ENCODE results near the gene TMEM131. TPM values are rescaled to one million over a fixed set of nuclear protein-coding genes. Genes with fewer than 3 reads are reported as not detected.

Gene TMEM131
- total and polyA plus RNA-seq, 7 donors, result 7.7 to 33.3 (median 20.1) TPM

DNA sequence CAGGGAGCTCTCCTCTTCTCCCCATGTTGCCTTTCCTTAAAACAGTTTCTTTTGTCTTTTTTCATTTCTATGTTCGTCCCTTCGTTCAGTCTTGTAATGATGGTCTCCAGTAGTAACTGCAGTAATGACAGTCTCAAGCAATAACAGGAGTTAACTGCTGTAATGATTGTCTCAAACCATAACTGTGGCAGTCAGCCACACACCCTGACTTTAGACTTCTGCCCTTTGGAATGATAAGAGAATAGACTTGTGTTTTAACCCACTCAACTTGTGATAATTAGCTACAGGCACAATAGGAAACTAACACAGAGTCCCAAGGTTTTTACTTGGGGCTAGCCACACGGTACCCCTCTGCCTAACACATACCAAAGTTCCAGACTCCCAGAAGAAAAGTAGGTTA is 12.1 kb downstream of the TMEM131 start:
- intact Hi-C loops (cut with DNase I), result loop anchor here in 1 of 2 donors (5.0 kb wide), 1 partner anchor 46 kb away; no protein-coding TSS in a partner anchor
- no peaks in the 10 kb centered on the region for H3K36me3 ChIP-seq (ENCODE audit: insufficient read depth in 1 of 2, low read depth in 1 of 2)
- no peaks in the 10 kb centered on the region for H3K27me3 ChIP-seq (ENCODE audit: insufficient read depth in 3 of 3, low read length in 2 of 3)
- H3K9me3 ChIP-seq, result peaks cover 11% of the 10 kb centered on the region
- TF ChIP-seq, protein P1, sequence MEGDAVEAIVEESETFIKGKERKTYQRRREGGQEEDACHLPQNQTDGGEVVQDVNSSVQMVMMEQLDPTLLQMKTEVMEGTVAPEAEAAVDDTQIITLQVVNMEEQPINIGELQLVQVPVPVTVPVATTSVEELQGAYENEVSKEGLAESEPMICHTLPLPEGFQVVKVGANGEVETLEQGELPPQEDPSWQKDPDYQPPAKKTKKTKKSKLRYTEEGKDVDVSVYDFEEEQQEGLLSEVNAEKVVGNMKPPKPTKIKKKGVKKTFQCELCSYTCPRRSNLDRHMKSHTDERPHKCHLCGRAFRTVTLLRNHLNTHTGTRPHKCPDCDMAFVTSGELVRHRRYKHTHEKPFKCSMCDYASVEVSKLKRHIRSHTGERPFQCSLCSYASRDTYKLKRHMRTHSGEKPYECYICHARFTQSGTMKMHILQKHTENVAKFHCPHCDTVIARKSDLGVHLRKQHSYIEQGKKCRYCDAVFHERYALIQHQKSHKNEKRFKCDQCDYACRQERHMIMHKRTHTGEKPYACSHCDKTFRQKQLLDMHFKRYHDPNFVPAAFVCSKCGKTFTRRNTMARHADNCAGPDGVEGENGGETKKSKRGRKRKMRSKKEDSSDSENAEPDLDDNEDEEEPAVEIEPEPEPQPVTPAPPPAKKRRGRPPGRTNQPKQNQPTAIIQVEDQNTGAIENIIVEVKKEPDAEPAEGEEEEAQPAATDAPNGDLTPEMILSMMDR (IDR thresholded peaks at IDR 0.05), result no peak
- H3K27ac ChIP-seq, result peak overlapping the region; percentile 46
- no peak overlapping the region for H3K4me3 ChIP-seq
- peaks cover 46% of the 10 kb centered on the region for H3K4me1 ChIP-seq
- ATAC-seq (peak in 1 of 4 donors; percentile 25), DNase-seq (no peak)
- 73 to 86% (median 78%) methylated on average over 3 of the region's 3 CpGs for WGBS, 3 donors

DNA sequence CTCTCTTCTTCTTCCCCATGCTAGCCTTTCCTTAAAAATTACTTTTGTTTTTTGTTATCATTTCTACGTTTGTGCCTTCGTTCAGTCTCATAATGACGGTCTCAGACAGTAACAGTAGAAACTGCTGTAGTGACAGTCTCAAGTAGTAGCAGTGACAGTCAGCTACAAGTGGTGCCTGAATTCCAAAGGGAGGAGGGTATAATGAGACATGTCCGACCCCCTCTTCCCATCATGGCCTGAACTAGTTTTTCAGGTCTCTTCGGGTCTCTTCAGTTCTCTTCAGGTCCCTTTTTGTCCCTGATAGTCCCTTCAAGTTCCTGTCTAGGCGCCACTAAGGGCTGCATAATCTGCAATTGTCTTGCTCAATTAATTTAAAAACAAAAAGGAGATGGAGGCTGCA is 12.6 kb downstream of the TMEM131 start:
- no peaks in the 10 kb centered on the region for H3K27me3 ChIP-seq (ENCODE audit: insufficient read depth in 3 of 3, low read length in 2 of 3)
- H3K4me3 ChIP-seq, result no peak overlapping the region
- intact Hi-C loops (cut with DNase I), result loop anchor here in 1 of 2 donors (5.0 kb wide), 1 partner anchor 46 kb away; no protein-coding TSS in a partner anchor
- no peaks in the 10 kb centered on the region for H3K36me3 ChIP-seq (ENCODE audit: insufficient read depth in 1 of 2, low read depth in 1 of 2)
- peak overlapping the region; percentile 31 for H3K27ac ChIP-seq
- peak in 1 of 4 donors; percentile 28 for ATAC-seq
- peaks cover 46% of the 10 kb centered on the region for H3K4me1 ChIP-seq
- peaks cover 12% of the 10 kb centered on the region for H3K9me3 ChIP-seq
- DNase-seq, result no peak
- TF ChIP-seq, protein P1 (IDR thresholded peaks at IDR 0.05), result no peak
- 78 to 82% (median 80%) methylated on average over 6 of the region's 6 CpGs for WGBS, 3 donors

DNA sequence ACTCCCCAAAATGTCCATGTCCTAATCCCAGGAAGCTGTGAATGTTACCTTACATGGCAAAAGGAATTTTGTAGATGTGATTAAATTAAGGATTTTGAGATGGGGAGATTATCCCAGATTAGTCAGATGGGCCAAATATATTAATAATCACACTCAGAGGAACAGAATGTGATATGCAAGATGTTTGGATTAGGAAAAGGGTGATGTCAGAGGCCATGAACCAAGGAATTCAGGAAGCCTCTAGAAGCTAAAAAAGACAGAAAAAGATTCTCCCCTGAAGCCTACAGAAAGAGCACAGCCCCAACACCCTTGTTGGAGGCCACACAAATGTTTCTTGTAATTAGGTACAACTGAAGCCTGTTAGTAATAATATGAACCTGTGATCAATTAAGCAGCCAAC is 13.1 kb downstream of the TMEM131 start:
- DNase-seq (no peak), ATAC-seq (peak in 1 of 4 donors; percentile 39)
- H3K9me3 ChIP-seq, result peaks cover 7% of the 10 kb centered on the region
- H3K27me3 ChIP-seq (ENCODE audit: insufficient read depth in 3 of 3, low read length in 2 of 3), result no peaks in the 10 kb centered on the region
- no peak overlapping the region for H3K4me3 ChIP-seq
- intact Hi-C loops (cut with DNase I), result loop anchor here in 1 of 2 donors (5.0 kb wide), 1 partner anchor 45 kb away; no protein-coding TSS in a partner anchor
- H3K27ac ChIP-seq, result peak overlapping the region; percentile 31
- H3K36me3 ChIP-seq (ENCODE audit: insufficient read depth in 1 of 2, low read depth in 1 of 2), result no peaks in the 10 kb centered on the region
- TF ChIP-seq, protein P1 (IDR thresholded peaks at IDR 0.05), result no peak
- H3K4me1 ChIP-seq, result peaks cover 46% of the 10 kb centered on the region

DNA sequence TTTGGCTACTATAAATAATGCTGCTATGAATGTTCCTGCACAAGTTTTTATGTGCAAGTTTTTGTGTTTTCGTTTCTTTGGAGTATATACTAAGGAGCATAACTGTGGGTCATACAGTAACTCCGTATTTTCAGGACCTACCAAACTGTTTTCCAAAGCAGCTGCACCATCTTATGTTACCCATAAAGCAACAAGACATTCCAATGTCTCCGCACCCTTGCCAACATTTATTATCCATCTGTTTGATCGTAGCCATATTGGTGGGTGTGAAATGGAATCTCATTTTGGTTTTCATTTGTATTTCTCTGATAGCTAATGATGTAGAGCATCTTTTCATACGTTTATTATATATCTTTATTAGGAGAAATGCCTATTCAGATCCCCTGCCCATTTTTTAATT is 13.8 kb downstream of the TMEM131 start:
- Histone ChIP-seq H3K36me3 (ENCODE audit: insufficient read depth in 1 of 2, low read depth in 1 of 2) (no peaks in the 10 kb centered on the region), H3K27me3 (ENCODE audit: insufficient read depth in 3 of 3, low read length in 2 of 3) (no peaks in the 10 kb centered on the region), H3K4me1 (peaks cover 46% of the 10 kb centered on the region), H3K27ac (no peak overlapping the region), H3K4me3 (no peak overlapping the region), H3K9me3 (peaks cover 6% of the 10 kb centered on the region)
- TF ChIP-seq, protein P1 (IDR thresholded peaks at IDR 0.05), result no peak
- DNase-seq, result no peak
- ATAC-seq, result no peak
- WGBS, 3 donors, result 60 to 78% (median 64%) methylated on average over 5 of the region's 5 CpGs
- intact Hi-C loops (cut with DNase I), result loop anchor here in 1 of 2 donors (5.0 kb wide), 1 partner anchor 45 kb away; no protein-coding TSS in a partner anchor

- Histone ChIP-seq H3K4me1 (peaks cover 31% of the 10 kb centered on the region), H3K27me3 (ENCODE audit: insufficient read depth in 3 of 3, low read length in 2 of 3) (no peaks in the 10 kb centered on the region), H3K4me3 (no peak overlapping the region), H3K9me3 (peaks cover 12% of the 10 kb centered on the region), H3K27ac (no peak overlapping the region), H3K36me3 (ENCODE audit: insufficient read depth in 1 of 2, low read depth in 1 of 2) (no peaks in the 10 kb centered on the region)
- TF ChIP-seq, protein P1 (IDR thresholded peaks at IDR 0.05), result no peak
- WGBS, 3 donors, result 90 to 92% (median 92%) methylated on average over 2 of the region's 2 CpGs
- no peak for DNase-seq
- intact Hi-C loops (cut with DNase I), result loop anchor here in 1 of 2 donors (5.0 kb wide), 1 partner anchor 43 kb away; no protein-coding TSS in a partner anchor
- no peak for ATAC-seq
Measured at GRCh38 chr2:97979904-97980303, 15.8 kb downstream of the TMEM131 start.

Data from psoas muscle (tissue), 8 donors.